ES-I3 (cell line): Measurements from ENCODE around the gene BACE2.
"Not testable (repeated sequence)": the region's sequence is repeated elsewhere in the genome, so short reads cannot be mapped to it uniquely, and the experiment has no call there.

ENCODE experiments used
- H3K36me3 ChIP-seq: 2 replicates; pipeline ENCODE4 v1.6.1; 2013; ENCODE audit warnings: mild to moderate bottlenecking, low read length, control low read depth, moderate library complexity; ENCODE audit not compliant: insufficient read depth
- H3K4me1 ChIP-seq: 2 replicates; pipeline ENCODE4 v1.6.1; 2013; ENCODE audit warnings: mild to moderate bottlenecking, control low read depth, low read length; ENCODE audit not compliant: insufficient read depth
- H3K9ac ChIP-seq: 2 replicates; pipeline ENCODE4 v1.6.1; 2013; ENCODE audit warnings: low read depth, mild to moderate bottlenecking, low read length, moderate library complexity
- H3K9me3 ChIP-seq: 2 replicates; pipeline ENCODE4 v1.6.1; 2013; ENCODE audit warnings: mild to moderate bottlenecking, low read length, moderate library complexity; ENCODE audit not compliant: control insufficient read depth, insufficient read depth

Gene BACE2

DNA sequence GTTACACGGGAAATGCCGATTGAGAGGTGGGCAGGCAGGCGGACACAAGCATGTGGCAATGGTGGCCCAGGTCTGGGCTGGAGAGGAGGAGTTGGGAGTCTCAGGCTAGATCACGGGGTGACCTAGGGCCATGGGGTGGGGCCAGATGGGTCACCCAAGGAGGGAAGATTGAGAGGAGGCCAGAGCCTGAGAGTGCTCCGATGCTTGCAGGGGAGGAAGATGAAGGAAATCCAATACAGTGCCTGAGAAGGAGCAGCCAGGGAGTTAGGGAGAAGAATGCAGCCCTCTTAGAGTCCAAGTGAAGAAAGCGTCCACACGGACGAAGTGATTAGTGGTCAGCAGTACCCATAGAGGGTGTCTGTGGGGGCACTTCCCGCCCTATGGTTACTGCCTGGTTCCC, 87.2 kb downstream of the BACE2 start:
- H3K4me1 ChIP-seq = no peaks in the 10 kb centered on the region
- H3K9me3 ChIP-seq = peaks cover 2% of the 10 kb centered on the region; the same call in 1 of the 2 replicates
- no peak overlapping the region for H3K9ac ChIP-seq
- H3K36me3 ChIP-seq = no peaks in the 10 kb centered on the region

DNA sequence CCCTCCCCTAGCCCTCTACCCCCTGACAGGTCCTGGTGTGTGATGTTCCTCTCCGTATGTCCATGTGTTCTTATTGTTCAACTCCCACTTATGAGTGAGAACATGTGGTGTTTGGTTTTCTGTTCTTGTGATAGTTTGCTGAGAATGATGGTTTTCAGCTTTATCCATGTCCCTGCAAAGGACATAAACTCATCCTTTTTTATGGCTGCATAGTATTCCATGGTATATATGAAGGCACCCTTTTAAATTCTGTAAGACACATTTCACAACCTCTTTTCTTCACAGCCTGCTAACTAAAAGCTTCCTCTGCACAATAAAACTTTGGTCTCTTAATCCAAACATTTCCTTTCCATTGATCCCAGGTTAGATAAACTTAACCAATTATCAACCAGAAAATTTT, 88.3 kb downstream of the BACE2 start:
- not testable (repeated sequence) for H3K9me3 ChIP-seq, H3K36me3 ChIP-seq, H3K9ac ChIP-seq, H3K4me1 ChIP-seq

DNA sequence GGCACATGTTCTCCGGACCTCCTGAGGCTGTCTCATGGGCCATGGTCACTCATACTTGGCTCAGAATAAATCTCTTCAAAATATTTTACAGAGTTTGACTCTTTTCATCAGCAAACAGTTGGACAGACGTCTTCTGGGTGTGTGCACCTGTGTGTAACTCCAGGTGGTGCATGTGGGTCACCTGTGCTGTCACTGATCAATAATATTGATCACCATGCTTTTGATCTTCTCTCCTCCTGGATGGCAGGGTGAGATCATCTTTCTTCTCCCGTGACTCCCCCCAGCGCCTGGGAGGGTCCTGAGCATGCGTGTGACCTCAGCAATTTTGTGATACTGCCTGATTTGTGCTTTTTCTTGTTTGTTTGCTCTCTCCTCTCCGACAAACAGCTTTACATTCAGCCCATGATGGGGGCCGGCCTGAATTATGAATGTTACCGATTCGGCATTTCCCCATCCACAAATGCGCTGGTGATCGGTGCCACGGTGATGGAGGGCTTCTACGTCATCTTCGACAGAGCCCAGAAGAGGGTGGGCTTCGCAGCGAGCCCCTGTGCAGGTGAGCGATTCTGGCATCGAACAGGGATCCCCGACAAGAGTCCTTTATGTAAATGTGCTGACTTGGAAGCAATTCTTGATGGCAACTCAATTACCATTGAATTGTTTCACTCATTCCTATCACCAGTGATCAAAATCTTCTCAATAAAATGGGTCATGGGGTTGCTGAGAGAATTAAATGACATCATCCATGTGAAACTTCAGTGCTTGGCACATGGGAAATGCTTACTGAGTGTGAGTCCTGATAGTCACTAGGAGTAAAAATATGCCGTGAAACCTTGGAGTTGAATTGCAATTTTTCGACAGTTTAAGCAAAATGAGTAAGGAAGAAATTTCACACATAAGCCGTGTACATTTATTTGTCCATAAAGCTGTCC, 89.1 kb downstream of the BACE2 start:
- H3K9me3 ChIP-seq = peaks cover 2% of the 10 kb centered on the region; the same call in 1 of the 2 replicates
- H3K36me3 ChIP-seq = no peaks in the 10 kb centered on the region
- H3K4me1 ChIP-seq = no peaks in the 10 kb centered on the region
- no peak overlapping the region for H3K9ac ChIP-seq

DNA sequence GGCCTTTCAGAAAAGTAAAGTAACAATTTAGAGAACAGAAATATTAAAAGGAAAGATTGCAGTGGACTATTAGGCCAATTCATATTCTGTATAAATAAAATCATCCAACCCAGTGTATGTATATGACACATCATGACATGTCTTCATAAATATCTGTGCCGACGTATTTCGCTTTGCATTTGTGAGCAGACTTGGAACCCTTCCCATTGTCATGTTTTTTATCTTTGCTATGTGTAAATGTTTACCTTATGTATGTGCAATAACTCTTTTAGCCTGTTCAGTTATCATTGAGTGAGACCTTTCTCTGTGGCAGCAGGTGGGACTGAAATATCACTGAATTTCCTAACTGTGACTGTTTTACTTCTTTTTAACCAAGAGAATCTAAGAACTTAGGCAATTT, 90.7 kb downstream of the BACE2 start:
- Histone ChIP-seq H3K36me3 (no peaks in the 10 kb centered on the region), H3K9ac (no peak overlapping the region), H3K4me1 (no peaks in the 10 kb centered on the region), H3K9me3 (peaks cover 2% of the 10 kb centered on the region; the same call in 1 of the 2 replicates)

DNA sequence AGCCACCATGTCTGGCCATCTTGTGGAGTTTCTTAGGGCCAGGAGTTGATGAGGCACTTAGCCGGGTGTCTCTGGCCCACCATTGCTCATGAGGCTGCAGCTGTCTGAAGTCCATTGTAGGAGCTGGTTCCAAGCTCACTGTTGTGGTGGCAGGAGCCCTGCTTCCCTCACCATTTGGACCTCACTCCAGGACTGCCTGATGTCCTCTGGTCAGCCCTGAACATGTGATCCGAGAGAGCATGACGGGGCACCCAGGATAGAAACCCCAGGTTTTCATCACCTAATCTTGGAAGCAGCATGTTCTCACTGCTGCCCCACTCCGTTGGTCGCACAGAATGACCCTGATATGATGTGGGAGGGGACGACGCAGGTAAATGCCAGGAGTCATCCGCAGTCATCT, 92.5 kb downstream of the BACE2 start:
- H3K36me3 ChIP-seq = no peaks in the 10 kb centered on the region
- H3K4me1 ChIP-seq = no peaks in the 10 kb centered on the region

DNA sequence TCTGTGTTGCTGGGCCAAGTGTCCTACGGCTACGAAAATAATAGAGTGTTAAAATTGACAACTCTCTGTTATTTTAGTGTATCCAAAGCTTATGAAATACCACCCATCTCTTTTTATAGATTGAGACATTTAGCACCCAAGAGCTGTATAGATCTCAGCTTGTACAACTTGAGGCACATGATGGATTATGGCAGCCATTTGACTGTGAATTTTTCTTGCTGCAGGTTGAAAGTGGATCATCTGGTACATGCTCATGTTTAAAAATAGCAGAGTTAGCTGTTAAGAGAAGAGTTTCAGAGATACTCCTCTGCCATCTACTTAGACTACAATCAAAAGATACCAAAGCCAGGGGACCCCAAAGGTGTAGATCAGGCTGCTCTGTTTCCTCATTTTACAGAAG, 99.4 kb downstream of the BACE2 start:
- Histone ChIP-seq H3K4me1 (no peaks in the 10 kb centered on the region), H3K9ac (no peak overlapping the region), H3K36me3 (no peaks in the 10 kb centered on the region), H3K9me3 (0 out of 2 replicates have a peak, but pooled peaks cover 3% of the 10 kb centered on the region)

More for the DNA sequence above, 92.5 kb downstream of the BACE2 start:
- no peak overlapping the region for H3K9ac ChIP-seq
- no peaks in the 10 kb centered on the region for H3K9me3 ChIP-seq

DNA sequence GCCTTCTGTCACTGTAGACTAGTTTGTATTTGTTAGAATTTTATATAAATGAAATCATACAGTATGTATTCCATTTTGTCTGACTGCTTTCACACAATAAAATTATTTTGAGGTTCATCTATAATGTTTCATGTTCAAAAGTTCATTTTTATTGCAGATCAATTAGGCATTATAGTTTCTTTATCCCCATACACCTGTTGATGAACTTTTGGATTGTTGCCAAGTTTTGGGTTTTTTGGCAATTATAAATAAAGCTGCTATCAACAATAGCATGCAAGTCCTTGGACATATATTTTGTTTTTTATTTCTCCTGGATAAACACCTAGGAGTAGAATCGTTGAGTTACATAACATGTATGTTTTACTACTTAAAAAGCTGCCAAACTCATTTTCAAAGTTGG, 101.6 kb downstream of the BACE2 start:
- H3K9ac ChIP-seq = no peak overlapping the region
- no peaks in the 10 kb centered on the region for H3K36me3 ChIP-seq
- H3K9me3 ChIP-seq = peaks cover 6% of the 10 kb centered on the region
- H3K4me1 ChIP-seq = no peaks in the 10 kb centered on the region

DNA sequence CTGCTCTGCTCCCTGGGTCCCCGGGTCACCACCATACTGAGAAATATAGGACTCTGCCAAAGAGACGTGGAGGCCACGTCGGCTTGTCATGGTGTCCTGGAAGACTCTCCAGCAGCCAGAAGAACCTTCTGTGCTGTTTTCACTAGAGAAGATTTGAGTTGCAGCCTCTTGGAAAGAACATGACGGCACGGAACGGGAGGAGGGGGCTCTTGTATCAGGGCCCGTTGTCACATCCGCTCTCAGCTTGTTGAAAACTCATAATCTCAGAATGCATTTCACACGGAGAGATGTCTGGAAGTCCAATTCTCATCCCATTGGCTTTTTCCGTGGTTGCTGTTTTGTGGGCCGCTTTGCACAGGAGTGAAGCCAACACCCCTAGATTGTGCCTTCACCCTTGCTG, 109.2 kb downstream of the BACE2 start:
- H3K4me1 ChIP-seq = 0 out of 2 replicates have a peak, but pooled peaks cover 3% of the 10 kb centered on the region
- H3K9ac ChIP-seq = no peak overlapping the region
- peaks cover 3% of the 10 kb centered on the region for H3K9me3 ChIP-seq
- no peaks in the 10 kb centered on the region for H3K36me3 ChIP-seq

DNA sequence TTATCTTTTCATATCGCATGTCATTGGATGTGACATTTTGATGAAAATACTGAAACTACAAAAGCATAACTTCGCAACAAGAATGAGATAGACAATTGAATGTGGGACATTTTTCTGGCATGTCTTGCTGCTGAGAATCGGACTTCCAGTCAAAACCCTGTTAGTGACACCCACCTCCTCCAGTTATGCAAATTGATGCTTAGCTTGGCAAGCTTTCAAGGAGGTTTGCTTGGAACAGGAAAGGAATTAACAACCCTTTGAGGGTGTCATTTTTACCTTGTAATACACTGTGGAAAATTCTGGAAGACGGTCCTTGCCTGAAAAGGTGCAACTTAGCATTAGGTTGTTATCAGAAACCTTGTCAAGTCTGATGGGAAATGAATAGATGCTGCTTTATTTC, 109.9 kb downstream of the BACE2 start:
- Histone ChIP-seq H3K36me3 (no peaks in the 10 kb centered on the region), H3K9me3 (peaks cover 3% of the 10 kb centered on the region), H3K9ac (no peak overlapping the region), H3K4me1 (0 out of 2 replicates have a peak, but pooled peaks cover 3% of the 10 kb centered on the region)

DNA sequence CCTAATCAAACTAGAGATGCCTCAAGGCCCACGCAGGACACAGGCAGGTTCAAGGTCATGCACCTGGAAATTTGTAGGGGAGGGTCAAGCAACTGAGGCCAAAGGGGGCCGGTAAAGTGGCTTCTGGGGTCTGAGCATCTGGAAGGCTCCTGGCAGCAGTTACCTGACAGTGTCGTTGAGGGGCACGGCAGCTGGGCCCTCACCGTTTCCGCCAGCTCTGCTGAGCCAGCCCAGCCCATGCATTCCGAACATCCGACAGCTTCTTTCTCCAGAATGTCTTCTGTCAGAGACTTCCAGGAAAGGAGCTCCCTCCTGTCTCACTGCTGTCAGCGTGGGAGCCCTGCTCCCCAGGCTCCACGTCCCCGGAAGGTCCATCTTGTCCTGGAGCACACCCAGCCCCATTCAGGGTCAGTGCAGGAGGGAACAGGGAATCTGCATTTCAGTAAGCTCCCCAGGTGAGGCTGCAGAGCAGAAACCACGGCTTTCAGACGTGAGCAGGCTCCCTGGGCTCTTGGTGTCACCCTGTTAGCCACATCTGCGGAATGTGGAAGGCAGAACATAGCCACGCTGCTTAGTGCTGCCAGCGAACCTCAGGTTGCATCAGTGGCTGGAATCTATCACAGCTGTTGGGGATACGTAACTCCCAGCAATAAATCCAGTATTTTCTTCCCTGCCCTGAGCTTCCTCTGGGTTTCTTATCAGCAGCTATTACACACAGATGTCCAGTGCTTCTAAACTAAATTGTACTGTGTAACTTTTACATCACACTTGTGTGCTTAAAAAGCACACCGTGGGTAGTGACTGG, 112.4 kb downstream of the BACE2 start:
- Histone ChIP-seq H3K9me3 (no peaks in the 10 kb centered on the region), H3K4me1 (0 out of 2 replicates have a peak, but pooled peaks cover 3% of the 10 kb centered on the region), H3K9ac (no peak overlapping the region), H3K36me3 (no peaks in the 10 kb centered on the region)

DNA sequence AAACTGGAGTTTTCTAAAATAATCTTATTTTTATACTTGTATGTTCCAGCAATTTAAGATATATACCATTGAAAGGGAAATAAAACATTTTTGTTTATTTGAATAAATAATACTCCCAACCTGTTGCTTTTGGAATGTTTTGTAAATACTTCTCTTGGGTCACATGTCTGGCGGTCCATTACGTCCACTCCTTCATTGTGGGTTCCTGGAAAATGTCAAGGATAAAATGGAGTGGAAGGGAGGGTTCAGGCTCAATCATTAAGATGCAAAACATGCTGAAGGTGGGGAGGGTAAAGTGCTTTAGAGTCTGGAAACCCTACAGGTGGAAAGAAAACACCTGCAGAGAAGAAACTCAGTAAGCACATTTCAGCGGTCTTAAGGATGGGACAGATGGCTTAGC, 114.5 kb downstream of the BACE2 start:
- 0 out of 2 replicates have a peak, but pooled peaks cover 3% of the 10 kb centered on the region for H3K4me1 ChIP-seq
- H3K36me3 ChIP-seq = no peaks in the 10 kb centered on the region

DNA sequence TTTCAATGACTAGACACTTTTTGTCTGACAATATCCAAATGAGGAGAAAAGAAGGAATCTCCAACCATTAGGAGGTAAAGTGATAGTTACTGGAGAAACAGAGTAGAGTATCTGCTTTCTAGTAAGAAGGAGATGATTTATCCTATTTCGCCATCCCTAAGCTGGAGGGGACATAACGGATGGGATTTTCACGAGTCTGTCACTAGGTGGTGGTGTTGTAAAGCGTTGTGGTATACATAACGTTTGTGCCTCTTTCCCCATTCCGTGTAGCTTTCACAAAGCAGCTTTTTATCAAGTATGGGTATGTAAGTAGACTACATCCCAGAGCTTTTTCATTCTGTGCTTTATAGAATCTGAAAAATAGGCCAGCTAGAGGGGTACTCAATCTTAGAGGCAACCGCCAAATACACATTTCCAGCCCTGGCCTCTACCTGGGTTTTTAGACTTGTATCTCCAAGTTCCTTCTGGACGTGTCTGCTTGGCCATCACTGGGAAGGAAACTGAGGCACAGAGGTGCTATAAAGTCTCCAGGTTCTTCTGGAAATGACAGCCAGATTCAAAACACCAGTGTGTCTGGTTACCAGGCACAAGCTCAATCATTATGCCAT, 115.4 kb downstream of the BACE2 start:
- no peak overlapping the region for H3K9ac ChIP-seq
- no peaks in the 10 kb centered on the region for H3K4me1 ChIP-seq
- H3K9me3 ChIP-seq = no peaks in the 10 kb centered on the region
- H3K36me3 ChIP-seq = no peaks in the 10 kb centered on the region

More for the DNA sequence above, 114.5 kb downstream of the BACE2 start:
- Histone ChIP-seq H3K9me3 (no peaks in the 10 kb centered on the region), H3K9ac (no peak overlapping the region)

DNA sequence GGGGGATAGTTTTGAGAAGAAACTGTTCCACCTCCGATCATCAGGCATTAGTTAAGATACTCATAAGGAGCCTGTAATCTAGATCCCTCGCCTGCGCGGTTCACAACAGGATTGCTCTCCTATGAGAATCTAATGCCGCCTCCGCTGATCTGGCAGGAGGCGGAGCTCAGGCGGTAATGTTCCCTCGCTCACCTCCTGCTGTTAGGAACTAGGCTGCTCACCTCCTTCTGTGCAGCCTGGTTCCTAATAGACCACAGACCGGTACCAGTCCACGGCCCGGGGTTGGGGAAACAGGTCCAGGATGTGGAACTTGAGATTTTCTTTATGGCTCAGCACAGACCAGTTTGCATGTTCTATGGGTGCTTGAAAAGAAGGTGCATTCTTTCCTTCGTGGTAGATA, 121.5 kb downstream of the BACE2 start:
- H3K36me3 ChIP-seq = no peaks in the 10 kb centered on the region
- no peaks in the 10 kb centered on the region for H3K9me3 ChIP-seq
- H3K9ac ChIP-seq = no peak overlapping the region
- no peaks in the 10 kb centered on the region for H3K4me1 ChIP-seq

DNA sequence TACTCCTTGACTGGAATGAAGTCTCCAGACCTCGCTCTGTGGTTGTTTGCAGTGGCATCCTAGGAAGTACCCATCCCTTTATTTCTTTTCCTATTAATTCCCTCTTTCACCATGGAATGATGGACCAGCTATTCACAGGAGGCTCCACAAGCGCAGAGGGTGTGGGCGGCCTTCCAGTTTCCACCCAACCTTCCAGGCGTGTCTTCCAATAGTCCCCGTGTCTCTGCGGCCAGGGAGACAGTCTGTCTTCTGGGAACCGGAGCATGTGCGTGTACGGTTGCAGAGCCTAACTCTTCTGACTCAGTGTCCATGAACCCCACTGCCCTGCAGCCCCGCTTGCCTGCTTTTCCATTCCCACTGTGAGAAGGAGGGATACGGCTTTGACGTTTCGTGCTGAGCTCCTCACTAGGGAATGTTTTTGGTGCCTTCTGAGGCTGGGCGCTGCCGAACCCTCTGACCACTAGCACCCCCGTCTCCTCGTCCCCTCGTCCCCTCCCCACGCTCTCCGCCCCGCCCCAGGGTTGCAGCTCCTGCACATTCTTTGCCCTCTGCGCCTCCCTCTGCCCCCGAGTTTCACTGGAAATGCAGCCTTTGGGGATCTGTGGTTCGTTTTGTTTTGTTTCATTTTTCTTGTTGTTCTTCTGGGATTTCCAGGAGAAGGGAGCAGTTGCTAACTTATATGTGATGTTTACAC, 122.3 kb downstream of the BACE2 start:
- no peaks in the 10 kb centered on the region for H3K4me1 ChIP-seq
- H3K9me3 ChIP-seq = no peaks in the 10 kb centered on the region
- H3K36me3 ChIP-seq = no peaks in the 10 kb centered on the region
- no peak overlapping the region for H3K9ac ChIP-seq
